Endothelial cell of umbilical vein (primary cell): ENCODE results near the gene SCN9A. TPM values are rescaled to one million over a fixed set of nuclear protein-coding genes. Genes with fewer than 3 reads are reported as not detected.

Source experiments
- BruUV-seq: library from RNA; stranded (reverse); fragments of 400-500 nt; replicated peaks from 2 replicates; lab custom pipeline; 2021; lab: Mats Ljungman, UMichigan
- CTCF ChIA-PET: fragments of 300-600, 350-600 bp; sonication (Branson Sonifier 250); formaldehyde crosslinking; loops from one replicate; lab custom pipeline; 2021; ENCODE audit warnings: antibody characterized with exemption, inconsistent platforms; lab: Charles Lee
- POLR2A ChIA-PET: fragments of 300-600, 350-600 bp; sonication (Branson Sonifier 250); formaldehyde crosslinking; loops from one replicate; lab custom pipeline; 2021; ENCODE audit warnings: antibody characterized with exemption, inconsistent platforms; lab: Charles Lee
- DNase-seq: peaks from one replicate; pipeline ENCODE4 v3.0.0-alpha.2; 2011; ENCODE audit warnings: low read depth, low spot score
- FAIRE-seq: peaks from 2 replicates; lab custom pipeline; 2011; peaks lifted over from hg19 to GRCh38; lab: Jason Lieb, UNC
- H2AFZ ChIP-seq: 2 replicates; pipeline ENCODE4 v1.6.0; 2012; ENCODE audit warnings: low read depth, low read length, control low read depth, inconsistent platforms
- H3K27ac ChIP-seq: 2 replicates; pipeline ENCODE4 v1.5.1; 2011; ENCODE audit warnings: low read depth, mild to moderate bottlenecking, control low read depth, low read length, moderate library complexity; ENCODE audit not compliant: insufficient read depth
- H3K27me3 ChIP-seq, 2 experiments: 2 replicates each; pipeline versions ENCODE4 v1.6.0 to v1.6.1; 2011; ENCODE audit warnings: low read length in 2 of 2, mixed read lengths in 1 of 2; ENCODE audit not compliant: control insufficient read depth in 2 of 2, insufficient read depth in 2 of 2
- H3K36me3 ChIP-seq, 2 experiments: 2 replicates in 1 of 2; 3 replicates in 1 of 2; pipeline ENCODE4 v1.5.1; 2011; ENCODE audit warnings: low read length in 2 of 2, mild to moderate bottlenecking in 1 of 2, moderate library complexity in 1 of 2; ENCODE audit not compliant: control insufficient read depth in 2 of 2, insufficient read depth in 2 of 2; ENCODE audit errors: extremely low read depth in 1 of 2
- H3K4me1 ChIP-seq: 3 replicates; pipeline ENCODE4 v1.5.1; 2011; ENCODE audit warnings: mild to moderate bottlenecking, low read length; ENCODE audit not compliant: control insufficient read depth, insufficient read depth; ENCODE audit errors: extremely low read depth
- H3K4me2 ChIP-seq: 2 replicates; pipeline ENCODE4 v1.6.1; 2011; ENCODE audit warnings: low read length, control low read depth, mixed read lengths; ENCODE audit not compliant: insufficient read depth
- H3K4me3 ChIP-seq, 3 experiments: fragments of 200-600 bp in 1 of 3; sonication (generic), shearing (Covaris generic) in 1 of 3; replicated peaks in 1 of 3; 2 replicates each; pipeline ENCODE4 v1.5.1; 2011 to 2016; ENCODE audit warnings: control low read depth in 3 of 3, low read length in 3 of 3, mild to moderate bottlenecking in 2 of 3, inconsistent platforms in 1 of 3, low read depth in 1 of 3, moderate library complexity in 1 of 3; ENCODE audit not compliant: insufficient read depth in 1 of 3
- H3K79me2 ChIP-seq: 2 replicates; pipeline ENCODE4 v1.6.0; 2012; ENCODE audit warnings: low read length, inconsistent platforms; ENCODE audit not compliant: control insufficient read depth, insufficient read depth
- H3K9ac ChIP-seq: replicated peaks from 2 replicates; pipeline ENCODE3; 2011; ENCODE audit warnings: low read length, control low read depth; ENCODE audit not compliant: insufficient read depth; ENCODE audit errors: extremely low read depth
- H3K9me1 ChIP-seq: replicated peaks from 3 replicates; pipeline ENCODE4 v1.6.0; 2011; ENCODE audit warnings: mild to moderate bottlenecking, low read length; ENCODE audit not compliant: control insufficient read depth, insufficient read depth; ENCODE audit errors: extremely low read depth
- H3K9me3 ChIP-seq: replicated peaks from 2 replicates; pipeline ENCODE4 v1.5.1; 2012; ENCODE audit warnings: low read length, inconsistent platforms; ENCODE audit not compliant: control insufficient read depth, insufficient read depth
- H4K20me1 ChIP-seq: replicated peaks from 2 replicates; pipeline ENCODE3; 2011; ENCODE audit warnings: mild to moderate bottlenecking, low read length; ENCODE audit not compliant: control insufficient read depth, insufficient read depth; ENCODE audit errors: extremely low read depth
- CTCF ChIP-seq, 2 donors: IDR thresholded peaks; 1 replicate in 1 of 2; 2 replicates in 1 of 2; pipeline ENCODE4 v1.5.1; 2011; ENCODE audit warnings: low read length in 2 of 2, mild to moderate bottlenecking in 2 of 2, moderate library complexity in 2 of 2, control low read depth in 1 of 2, inconsistent platforms in 1 of 2, low read depth in 1 of 2; ENCODE audit not compliant: insufficient read depth in 1 of 2; ENCODE audit errors: extremely low read depth in 1 of 2
- FOS ChIP-seq: IDR thresholded peaks from 2 replicates; pipeline ENCODE4 v1.6.1; 2011; ENCODE audit warnings: mild to moderate bottlenecking, low read length, moderate library complexity, borderline replicate concordance; ENCODE audit not compliant: insufficient read depth
- GATA2 ChIP-seq: IDR thresholded peaks from 2 replicates; pipeline ENCODE4 v1.7.0; 2011; ENCODE audit warnings: low read depth, mild to moderate bottlenecking, moderate library complexity, mixed read lengths, low read length; ENCODE audit not compliant: insufficient read length, insufficient read depth
- MAX ChIP-seq: IDR thresholded peaks from 2 replicates; pipeline ENCODE4 v1.6.1; 2011; ENCODE audit not compliant: insufficient read depth, insufficient read length
- MYC ChIP-seq: IDR thresholded peaks from one replicate; pipeline ENCODE4 v1.6.1; 2011; ENCODE audit warnings: mild to moderate bottlenecking, low read depth, low read length
- POLR2A ChIP-seq: IDR thresholded peaks from 2 replicates; pipeline ENCODE4 v1.6.1; 2012; ENCODE audit warnings: low read depth, mild to moderate bottlenecking, control low read depth, low read length
- POLR2AphosphoS5 ChIP-seq: IDR thresholded peaks from 2 replicates; pipeline ENCODE4 v1.6.1; 2012; ENCODE audit warnings: low read depth, mild to moderate bottlenecking, control low read depth, low read length, moderate library complexity; ENCODE audit not compliant: insufficient read depth
- dilution Hi-C: fragments of 300-500 bp; cut with MboI; formaldehyde crosslinking; loops from one replicate; pipeline ENCODE4 v1.15.0; 2019; ENCODE audit warnings: low sequenced_read_pairs; ENCODE audit not compliant: extremely low pct_ligation_motif_present
- intact Hi-C: fragments of 100-400 bp; cut with micrococcal nuclease; formaldehyde crosslinking; loops from one replicate; pipeline ENCODE4 v1.10.0; 2022
- polyA plus RNA-seq, 4 experiments: library from polyadenylated mRNA; depleted of rRNA in 3 of 4; stranded (reverse) in 3 of 4; unstranded in 1 of 4; fragments of >200 nt; gene quantifications; 2 replicates each; pipeline versions ENCODE4 v1.2.1 to v1.2.3, GENCODE V29; 2011 to 2012; ENCODE audit warnings: missing spikeins in 1 of 4
- total RNA-seq: library from RNA; stranded (reverse); gene quantifications from 2 replicates; pipeline ENCODE4 v1.2.3, GENCODE V29; 2021

SCN9A gene
- total and polyA plus RNA-seq, 2 donors (not counting 3 experiments of a cell fraction or from before 2014, with no cell fraction given) = 0.88 to 1.6 TPM

DNA sequence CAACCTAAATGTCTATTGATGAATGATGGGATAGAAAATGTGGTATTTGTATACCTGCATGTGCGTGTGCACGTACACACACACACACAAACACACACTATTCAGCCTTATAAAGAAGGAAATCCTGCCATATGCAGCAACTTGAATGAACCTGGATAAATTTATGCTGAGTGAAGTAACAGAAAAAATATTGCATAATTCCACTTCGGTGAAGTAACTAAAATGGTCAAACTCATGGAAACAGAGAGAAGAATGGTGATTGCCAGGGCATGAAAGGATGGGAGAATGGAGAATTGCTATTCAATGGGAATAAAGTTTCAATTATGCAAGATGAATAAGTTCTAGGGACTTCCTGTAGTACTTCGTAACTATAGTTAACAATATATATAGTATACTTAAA, 152.4 kb downstream of the SCN9A start:
- DNase-seq (no peak), FAIRE-seq (no peak)
- Histone ChIP-seq H3K4me1 (no peaks in the 10 kb centered on the region), H3K9ac (no peak overlapping the region), H4K20me1 (no peaks in the 10 kb centered on the region), H3K27ac (no peak overlapping the region), H3K79me2 (no peaks in the 10 kb centered on the region), H2AFZ (no peak overlapping the region), H3K4me2 (no peak overlapping the region), H3K27me3 (no peaks in the 10 kb centered on the region), H3K9me3 (no peaks in the 10 kb centered on the region), H3K4me3 (no peak overlapping the region), H3K9me1 (no peaks in the 10 kb centered on the region), H3K36me3 (no peaks in the 10 kb centered on the region)
- POLR2A ChIA-PET = no interaction called here
- intact Hi-C loops = no loop called here
- CTCF ChIA-PET = no interaction called here
- dilution Hi-C loops = no loop called here
- TF ChIP-seq CTCF (IDR thresholded peaks at IDR 0.05; ENCODE audit: extremely low read depth in 1 of 2, insufficient read depth in 1 of 2, low read depth in 1 of 2, low read length in 2 of 2) (no peak), MYC (no peak), FOS (no peak), MAX (no peak), POLR2AphosphoS5 (no peak), POLR2A (no peak), GATA2 (no peak)
- BruUV-seq = no TSS peak
